Transverse colon (tissue), 3 donors: ENCODE data around the gene ARHGAP22.

Experiments
- POLR2A ChIP-seq: fragments of 450-650 bp; IDR thresholded peaks from one replicate; pipeline ENCODE4 v1.6.1; 2016; ENCODE audit warnings: antibody characterized with exemption, mild to moderate bottlenecking, moderate library complexity
- POLR2AphosphoS5 ChIP-seq, 3 donors: sonication (generic); formaldehyde crosslinking; IDR thresholded peaks; one replicate each; pipeline ENCODE4 v1.6.1; 2016; ENCODE audit warnings: antibody characterized with exemption in 3 of 3

- TF ChIP-seq POLR2A: no peak
- TF ChIP-seq POLR2AphosphoS5 (IDR thresholded peaks at IDR 0.05): no peak
These were observed 32.5 kb downstream of the ARHGAP22 start for GRCh38 chr10:48572414-48572813.
